ENCODE measurements around the gene OPCML. TPM values are rescaled to one million over a fixed set of nuclear protein-coding genes. Genes with fewer than 3 reads are reported as not detected.

OPCML gene
- total RNA-seq, 1 donor from 2014 or later: not detected

GRCh38 chr11:132865623-132866022 lies 666.7 kb downstream of the OPCML start:
- DNase-seq (ENCODE audit: extremely low spot score in 2 of 2): no peak
- no peak overlapping the region for H3K27ac ChIP-seq
- TF ChIP-seq POLR2AphosphoS5 (IDR thresholded peaks at IDR 0.05; ENCODE audit: insufficient read depth in 1 of 2, low read depth in 1 of 2) (no peak), CTCF (IDR thresholded peaks at IDR 0.05) (no peak), POLR2A (IDR thresholded peaks at IDR 0.05) (no peak)
- no peaks in the 10 kb centered on the region for H3K4me1 ChIP-seq
- H3K27me3 ChIP-seq: no peaks in the 10 kb centered on the region
- no peaks in the 10 kb centered on the region for H3K36me3 ChIP-seq
- H3K4me3 ChIP-seq: no peak overlapping the region
- no peaks in the 10 kb centered on the region for H3K9me3 ChIP-seq
- intact Hi-C loops (cut with DNase I): no loop called here

- Histone ChIP-seq H3K4me1 (no peaks in the 10 kb centered on the region), H3K9me3 (no peaks in the 10 kb centered on the region), H3K27ac (no peak overlapping the region), H3K27me3 (no peaks in the 10 kb centered on the region), H3K36me3 (no peaks in the 10 kb centered on the region), H3K4me3 (no peak overlapping the region)
- no peak for DNase-seq (ENCODE audit: extremely low spot score in 2 of 2)
- no peak for TF ChIP-seq POLR2A (IDR thresholded peaks at IDR 0.05)
- no peak for TF ChIP-seq CTCF (IDR thresholded peaks at IDR 0.05)
- no peak for TF ChIP-seq POLR2AphosphoS5 (IDR thresholded peaks at IDR 0.05; ENCODE audit: insufficient read depth in 1 of 2, low read depth in 1 of 2)
- intact Hi-C loops (cut with DNase I): no loop called here
These were observed 667.3 kb downstream of the OPCML start for GRCh38 chr11:132864811-132865576.

- TF ChIP-seq POLR2AphosphoS5 (IDR thresholded peaks at IDR 0.05; ENCODE audit: insufficient read depth in 1 of 2, low read depth in 1 of 2): no peak
- TF ChIP-seq CTCF (IDR thresholded peaks at IDR 0.05): no peak
- TF ChIP-seq POLR2A (IDR thresholded peaks at IDR 0.05): no peak
- no peaks in the 10 kb centered on the region for H3K36me3 ChIP-seq
- H3K9me3 ChIP-seq: no peaks in the 10 kb centered on the region
- no peaks in the 10 kb centered on the region for H3K4me1 ChIP-seq
- H3K27me3 ChIP-seq: no peaks in the 10 kb centered on the region
- intact Hi-C loops (cut with DNase I): no loop called here
- no peak overlapping the region for H3K27ac ChIP-seq
- no peak overlapping the region for H3K4me3 ChIP-seq
- DNase-seq (ENCODE audit: extremely low spot score in 2 of 2): no peak
These were observed 669.4 kb downstream of the OPCML start for GRCh38 chr11:132862933-132863332.

GRCh38 chr11:132862137-132862536 lies 670.2 kb downstream of the OPCML start:
- DNase-seq (ENCODE audit: extremely low spot score in 2 of 2): no peak
- Histone ChIP-seq H3K4me3 (no peak overlapping the region), H3K27me3 (no peaks in the 10 kb centered on the region)

More at GRCh38 chr11:132862137-132862536, 670.2 kb downstream of the OPCML start:
- no peaks in the 10 kb centered on the region for H3K9me3 ChIP-seq
- H3K36me3 ChIP-seq: no peaks in the 10 kb centered on the region
- H3K27ac ChIP-seq: no peak overlapping the region
- H3K4me1 ChIP-seq: no peaks in the 10 kb centered on the region
- intact Hi-C loops (cut with DNase I): no loop called here
- TF ChIP-seq POLR2AphosphoS5 (IDR thresholded peaks at IDR 0.05; ENCODE audit: insufficient read depth in 1 of 2, low read depth in 1 of 2) (no peak), CTCF (IDR thresholded peaks at IDR 0.05) (no peak), POLR2A (IDR thresholded peaks at IDR 0.05) (no peak)

All from vagina (tissue), 2 donors.